GM12874 (cell line): ENCODE measurements around the gene ADPRM.

Source experiments
- CTCF ChIP-seq: IDR thresholded peaks from 2 replicates; pipeline ENCODE4 v1.5.1; 2011; ENCODE audit warnings: low read depth, mild to moderate bottlenecking, control low read depth, low read length, moderate library complexity; ENCODE audit not compliant: insufficient read depth

Gene ADPRM

DNA sequence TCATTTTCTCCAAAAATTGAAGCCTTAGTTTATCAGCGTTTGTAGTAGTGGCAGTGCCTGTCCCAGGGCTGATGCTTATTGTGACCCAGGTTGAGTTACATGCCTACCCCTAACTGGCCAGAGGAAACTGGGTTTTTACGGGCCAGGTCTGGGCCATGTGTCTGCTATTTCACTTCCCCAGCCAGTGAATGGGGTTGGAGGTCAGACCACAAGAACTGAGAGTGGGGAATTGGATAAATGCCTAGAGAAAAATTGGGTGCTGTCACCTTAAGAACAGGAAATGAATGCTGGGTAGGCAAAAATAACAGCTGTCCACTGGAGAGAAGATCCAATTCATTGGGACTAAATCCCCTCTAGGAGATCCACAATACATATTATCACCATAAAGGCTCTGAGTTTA, 5.2 kb downstream of the ADPRM start:
- no peak for TF ChIP-seq CTCF

- no peak for TF ChIP-seq CTCF
Observed at GRCh38 chr17:10705727-10706126, 8.3 kb downstream of the ADPRM start.

DNA sequence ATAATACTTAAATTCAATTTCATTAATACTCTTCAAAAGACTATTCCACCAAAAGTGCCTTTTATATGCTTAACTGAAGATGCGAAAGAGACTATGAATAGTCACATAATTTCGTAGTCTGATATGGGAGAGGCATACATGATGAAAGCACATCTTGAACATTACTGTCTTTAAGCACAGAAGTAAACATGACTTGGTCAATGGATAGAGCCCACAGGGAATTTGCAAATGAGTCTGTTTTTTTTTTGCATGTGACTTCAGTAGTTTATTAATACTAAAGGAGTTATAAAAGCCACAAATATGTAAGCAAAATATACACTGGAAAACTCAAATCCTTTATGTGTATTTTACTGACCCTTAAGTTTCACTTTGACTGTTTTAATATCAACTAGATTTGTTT, 15.9 kb downstream of the ADPRM start:
- no peak for TF ChIP-seq CTCF

- no peak for TF ChIP-seq CTCF
Observed at GRCh38 chr17:10716218-10716617, 18.8 kb downstream of the ADPRM start.

DNA sequence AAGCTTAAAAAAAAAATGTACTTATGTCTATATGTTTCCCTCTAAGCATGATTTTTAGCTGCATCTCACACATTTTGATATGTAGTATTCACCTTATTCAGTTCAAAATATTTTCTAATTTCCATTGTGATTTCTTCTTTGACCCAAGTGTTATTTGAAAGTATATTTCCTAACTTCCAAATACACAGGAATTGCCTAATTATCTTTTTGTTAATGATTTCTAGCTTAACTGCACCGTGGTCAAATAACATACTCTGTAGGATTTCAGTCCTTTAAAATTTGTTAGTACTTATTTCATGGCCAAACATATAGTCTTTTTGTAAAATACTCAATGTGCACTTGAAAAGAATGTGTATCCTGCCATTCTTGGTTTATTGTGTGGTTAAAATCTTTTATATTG, 21.2 kb downstream of the ADPRM start:
- TF ChIP-seq CTCF: no peak

DNA sequence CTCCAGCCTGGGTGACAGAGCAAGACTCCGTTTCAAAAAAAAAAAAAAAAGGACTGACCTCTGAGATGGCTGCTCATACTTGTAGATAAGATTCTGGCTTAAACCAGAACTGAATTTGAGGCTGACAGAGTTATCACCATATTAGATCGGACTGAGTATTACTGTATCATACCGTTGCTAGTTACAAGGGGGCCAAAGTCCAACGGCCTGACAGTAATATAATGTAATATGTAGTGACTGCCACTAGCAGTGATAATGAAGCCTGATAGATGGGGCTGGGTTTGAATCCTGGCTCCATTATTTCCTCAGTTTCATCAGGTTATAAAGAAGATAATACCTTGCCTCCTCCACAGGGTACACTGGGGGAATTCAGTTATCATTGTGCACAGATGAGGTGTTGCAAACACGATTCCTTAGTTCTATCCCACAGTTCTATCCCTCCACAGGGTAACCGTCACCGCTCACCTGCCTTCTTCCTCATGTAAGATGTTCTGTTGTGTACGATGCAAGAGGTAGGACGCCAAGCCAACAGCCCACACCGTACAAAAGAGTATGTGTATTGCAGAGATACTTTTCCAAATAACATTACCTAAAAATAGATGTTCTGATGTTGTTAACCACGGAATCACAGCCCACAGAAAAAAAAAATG, 27.3 kb downstream of the ADPRM start:
- TF ChIP-seq CTCF: no peak

GRCh38 chr17:10725262-10725661, 27.9 kb downstream of the ADPRM start:
- TF ChIP-seq CTCF: no peak
